ENCODE data around the gene A4GNT. TPM values are rescaled to one million over a fixed set of nuclear protein-coding genes. Genes with fewer than 3 reads are reported as not detected.

Gene A4GNT
- total and polyA plus RNA-seq, 4 donors = 0.07 to 0.42 (median 0.17) TPM; not detected in 1

DNA sequence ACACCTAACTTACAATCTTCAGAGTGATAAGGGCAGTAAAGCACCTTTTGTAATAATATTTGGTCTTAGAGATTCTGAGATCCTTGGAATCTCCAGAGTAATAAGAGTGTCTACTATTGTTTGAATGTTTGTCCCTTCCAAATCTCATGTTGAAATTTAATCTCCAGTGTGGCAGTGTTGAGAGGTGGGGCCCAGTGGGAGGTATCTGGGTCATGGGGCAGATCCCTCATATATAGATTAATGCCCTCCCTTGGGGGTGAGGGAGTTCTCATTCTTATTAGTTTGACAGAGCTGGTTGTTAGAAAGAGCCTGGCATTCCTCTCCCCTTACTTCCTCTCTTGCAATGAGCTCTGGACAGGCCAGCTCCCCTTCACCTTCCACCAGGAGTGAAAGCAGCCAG is 32.8 kb downstream of the A4GNT start (continued):
- TF ChIP-seq, protein P1, sequence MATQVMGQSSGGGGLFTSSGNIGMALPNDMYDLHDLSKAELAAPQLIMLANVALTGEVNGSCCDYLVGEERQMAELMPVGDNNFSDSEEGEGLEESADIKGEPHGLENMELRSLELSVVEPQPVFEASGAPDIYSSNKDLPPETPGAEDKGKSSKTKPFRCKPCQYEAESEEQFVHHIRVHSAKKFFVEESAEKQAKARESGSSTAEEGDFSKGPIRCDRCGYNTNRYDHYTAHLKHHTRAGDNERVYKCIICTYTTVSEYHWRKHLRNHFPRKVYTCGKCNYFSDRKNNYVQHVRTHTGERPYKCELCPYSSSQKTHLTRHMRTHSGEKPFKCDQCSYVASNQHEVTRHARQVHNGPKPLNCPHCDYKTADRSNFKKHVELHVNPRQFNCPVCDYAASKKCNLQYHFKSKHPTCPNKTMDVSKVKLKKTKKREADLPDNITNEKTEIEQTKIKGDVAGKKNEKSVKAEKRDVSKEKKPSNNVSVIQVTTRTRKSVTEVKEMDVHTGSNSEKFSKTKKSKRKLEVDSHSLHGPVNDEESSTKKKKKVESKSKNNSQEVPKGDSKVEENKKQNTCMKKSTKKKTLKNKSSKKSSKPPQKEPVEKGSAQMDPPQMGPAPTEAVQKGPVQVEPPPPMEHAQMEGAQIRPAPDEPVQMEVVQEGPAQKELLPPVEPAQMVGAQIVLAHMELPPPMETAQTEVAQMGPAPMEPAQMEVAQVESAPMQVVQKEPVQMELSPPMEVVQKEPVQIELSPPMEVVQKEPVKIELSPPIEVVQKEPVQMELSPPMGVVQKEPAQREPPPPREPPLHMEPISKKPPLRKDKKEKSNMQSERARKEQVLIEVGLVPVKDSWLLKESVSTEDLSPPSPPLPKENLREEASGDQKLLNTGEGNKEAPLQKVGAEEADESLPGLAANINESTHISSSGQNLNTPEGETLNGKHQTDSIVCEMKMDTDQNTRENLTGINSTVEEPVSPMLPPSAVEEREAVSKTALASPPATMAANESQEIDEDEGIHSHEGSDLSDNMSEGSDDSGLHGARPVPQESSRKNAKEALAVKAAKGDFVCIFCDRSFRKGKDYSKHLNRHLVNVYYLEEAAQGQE (IDR thresholded peaks at IDR 0.05) = no peak

DNA sequence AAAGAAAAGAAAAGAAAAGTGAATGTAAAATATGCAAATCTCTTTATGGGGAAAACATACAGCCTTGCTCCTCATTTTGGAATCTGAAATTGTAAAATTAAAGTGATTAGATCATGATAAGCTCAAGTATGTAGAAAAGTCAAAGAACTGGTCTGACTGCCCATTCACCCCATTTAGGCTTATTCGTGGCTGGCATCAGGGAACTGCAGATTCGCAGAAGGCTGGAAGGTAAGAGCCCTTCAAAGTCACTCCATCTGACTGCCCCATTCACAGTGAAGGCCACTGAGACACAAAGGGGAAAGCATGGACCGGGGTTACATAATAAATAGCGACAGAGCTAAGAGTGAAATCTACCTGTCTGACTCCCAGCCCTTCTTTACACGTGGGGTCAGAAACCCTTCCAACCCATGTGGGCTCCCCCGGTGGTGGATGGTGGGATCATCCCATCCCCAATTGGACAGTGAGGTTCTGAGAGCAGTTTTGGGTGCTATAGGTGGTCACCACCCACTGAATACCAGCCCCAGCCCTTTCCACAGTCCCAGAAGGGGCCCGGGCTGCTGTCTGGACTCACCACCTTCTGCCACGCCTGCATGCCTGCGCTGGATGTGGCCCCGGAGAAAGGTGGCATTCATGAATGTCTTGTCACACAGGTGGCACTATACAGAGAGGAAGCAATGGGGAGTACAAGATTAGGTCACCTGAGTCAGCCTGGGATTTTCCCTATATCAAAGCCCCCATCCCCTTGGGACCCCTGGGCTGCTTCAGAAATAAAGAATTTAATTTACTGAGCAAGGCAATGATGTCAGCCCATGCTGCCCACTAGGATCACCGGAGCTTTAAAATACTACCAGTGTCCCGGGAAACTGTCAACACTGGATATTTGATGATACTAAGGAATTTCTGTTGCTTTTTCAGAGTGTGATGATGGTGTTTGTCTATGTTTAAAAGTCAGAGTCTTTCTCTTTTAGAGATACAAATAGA is 34.7 kb downstream of the A4GNT start:
- 85% methylated on average over 12 of the region's 12 CpGs for WGBS
- DNase-seq (ENCODE audit: low spot score) = no peak
- Histone ChIP-seq H3K36me3 (ENCODE audit: control insufficient read depth in 4 of 4, insufficient read depth in 3 of 4, low read depth in 1 of 4, low read length in 3 of 4) (peaks cover 0 to 1% (median 0%) of the 10 kb centered on the region in 4 donors), H3K4me3 (ENCODE audit: low read depth in 1 of 3, low read length in 3 of 3) (no peak overlapping the region), H3K27ac (ENCODE audit: low read depth in 1 of 2, low read length in 2 of 2) (no peak overlapping the region), H3K4me1 (ENCODE audit: control insufficient read depth in 4 of 4, insufficient read depth in 4 of 4, low read length in 3 of 4) (no peaks in the 10 kb centered on the region), H3K9ac (ENCODE audit: low read depth in 1 of 2, low read length in 2 of 2) (no peak overlapping the region), H3K27me3 (ENCODE audit: control insufficient read depth in 4 of 4, insufficient read depth in 4 of 4, low read length in 3 of 4) (no peaks in the 10 kb centered on the region), H3K9me3 (ENCODE audit: control insufficient read depth in 4 of 4, low read length in 3 of 4) (peaks cover 0 to 4% (median 0%) of the 10 kb centered on the region in 4 donors)
- TF ChIP-seq GABPA (IDR thresholded peaks at IDR 0.05 in 1 of 2, conservative IDR thresholded peaks at IDR 0.05 in 1 of 2) = no peak
- TF ChIP-seq HNF4G (IDR thresholded peaks at IDR 0.05) = no peak
- TF ChIP-seq, protein P2, sequence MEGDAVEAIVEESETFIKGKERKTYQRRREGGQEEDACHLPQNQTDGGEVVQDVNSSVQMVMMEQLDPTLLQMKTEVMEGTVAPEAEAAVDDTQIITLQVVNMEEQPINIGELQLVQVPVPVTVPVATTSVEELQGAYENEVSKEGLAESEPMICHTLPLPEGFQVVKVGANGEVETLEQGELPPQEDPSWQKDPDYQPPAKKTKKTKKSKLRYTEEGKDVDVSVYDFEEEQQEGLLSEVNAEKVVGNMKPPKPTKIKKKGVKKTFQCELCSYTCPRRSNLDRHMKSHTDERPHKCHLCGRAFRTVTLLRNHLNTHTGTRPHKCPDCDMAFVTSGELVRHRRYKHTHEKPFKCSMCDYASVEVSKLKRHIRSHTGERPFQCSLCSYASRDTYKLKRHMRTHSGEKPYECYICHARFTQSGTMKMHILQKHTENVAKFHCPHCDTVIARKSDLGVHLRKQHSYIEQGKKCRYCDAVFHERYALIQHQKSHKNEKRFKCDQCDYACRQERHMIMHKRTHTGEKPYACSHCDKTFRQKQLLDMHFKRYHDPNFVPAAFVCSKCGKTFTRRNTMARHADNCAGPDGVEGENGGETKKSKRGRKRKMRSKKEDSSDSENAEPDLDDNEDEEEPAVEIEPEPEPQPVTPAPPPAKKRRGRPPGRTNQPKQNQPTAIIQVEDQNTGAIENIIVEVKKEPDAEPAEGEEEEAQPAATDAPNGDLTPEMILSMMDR (IDR thresholded peaks at IDR 0.05; ENCODE audit: low read depth, low read length, missing input control) = no peak
- no peak for TF ChIP-seq RAD21 (IDR thresholded peaks at IDR 0.05)
- no peak for TF ChIP-seq TAF1 (conservative IDR thresholded peaks at IDR 0.05)
- TF ChIP-seq SP1 (IDR thresholded peaks at IDR 0.05) = no peak
- TF ChIP-seq, protein P3, sequence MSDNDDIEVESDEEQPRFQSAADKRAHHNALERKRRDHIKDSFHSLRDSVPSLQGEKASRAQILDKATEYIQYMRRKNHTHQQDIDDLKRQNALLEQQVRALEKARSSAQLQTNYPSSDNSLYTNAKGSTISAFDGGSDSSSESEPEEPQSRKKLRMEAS (IDR thresholded peaks at IDR 0.05) = no peak
- TF ChIP-seq NR2F2 (IDR thresholded peaks at IDR 0.05) = no peak
- TF ChIP-seq, protein P4, sequence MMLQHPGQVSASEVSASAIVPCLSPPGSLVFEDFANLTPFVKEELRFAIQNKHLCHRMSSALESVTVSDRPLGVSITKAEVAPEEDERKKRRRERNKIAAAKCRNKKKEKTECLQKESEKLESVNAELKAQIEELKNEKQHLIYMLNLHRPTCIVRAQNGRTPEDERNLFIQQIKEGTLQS (IDR thresholded peaks at IDR 0.05) = no peak
- TF ChIP-seq FOXA2 (IDR thresholded peaks at IDR 0.05) = no peak
- TF ChIP-seq YY1 (IDR thresholded peaks at IDR 0.05) = no peak
- TF ChIP-seq FOXA1 (IDR thresholded peaks at IDR 0.05) = no peak
- no peak for TF ChIP-seq JUND (IDR thresholded peaks at IDR 0.05)

DNA sequence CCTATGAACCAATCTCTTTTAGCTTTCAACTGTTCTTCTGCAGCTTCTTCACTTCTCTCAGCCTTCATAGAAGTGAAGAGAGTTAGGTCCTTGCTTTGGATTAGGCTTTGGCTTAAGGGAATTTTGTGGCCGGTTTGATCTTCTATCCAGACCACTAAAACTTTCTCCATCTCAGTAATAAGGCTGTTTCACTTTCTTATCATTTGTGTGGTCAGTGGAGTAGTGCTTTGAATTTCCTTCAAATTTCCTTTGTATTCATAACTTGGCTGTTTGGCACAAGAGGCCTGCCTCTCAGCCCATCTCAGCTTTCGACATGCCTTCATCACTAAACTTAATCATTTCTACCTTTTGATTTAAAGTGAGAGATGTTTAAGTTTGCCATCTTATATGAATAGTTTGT is 38.5 kb downstream of the A4GNT start:
- Histone ChIP-seq H3K9me3 (ENCODE audit: control insufficient read depth in 4 of 4, low read length in 3 of 4) (peaks cover 0 to 4% (median 0%) of the 10 kb centered on the region in 4 donors), H3K4me1 (ENCODE audit: control insufficient read depth in 4 of 4, insufficient read depth in 4 of 4, low read length in 3 of 4) (no peaks in the 10 kb centered on the region), H3K27me3 (ENCODE audit: control insufficient read depth in 4 of 4, insufficient read depth in 4 of 4, low read length in 3 of 4) (no peaks in the 10 kb centered on the region), H3K36me3 (ENCODE audit: control insufficient read depth in 4 of 4, insufficient read depth in 3 of 4, low read depth in 1 of 4, low read length in 3 of 4) (no peaks in the 10 kb centered on the region), H3K4me3 (ENCODE audit: low read depth in 1 of 3, low read length in 3 of 3) (no peak overlapping the region), H3K27ac (ENCODE audit: low read depth in 1 of 2, low read length in 2 of 2) (no peak overlapping the region), H3K9ac (ENCODE audit: low read depth in 1 of 2, low read length in 2 of 2) (no peak overlapping the region)
- 47% methylated on average over 2 of the region's 2 CpGs for WGBS
- no peak for DNase-seq (ENCODE audit: low spot score)
- no peak for TF ChIP-seq YY1 (IDR thresholded peaks at IDR 0.05)
- TF ChIP-seq, protein P4 (IDR thresholded peaks at IDR 0.05) = no peak
- no peak for TF ChIP-seq FOXA2 (IDR thresholded peaks at IDR 0.05)
- no peak for TF ChIP-seq EGR1 (IDR thresholded peaks at IDR 0.05; ENCODE audit: low read depth in 2 of 2)
